Left cardiac atrium (tissue), 4 donors: ENCODE measurements around the gene MS4A12. TPM values are rescaled to one million over a fixed set of nuclear protein-coding genes. Genes with fewer than 3 reads are reported as not detected.
"Not testable (repeated sequence)": the region's sequence is repeated elsewhere in the genome, so short reads cannot be mapped to it uniquely, and the experiment has no call there.

Experiments
- ATAC-seq, 2 donors: fragments of 200-7000 bp; cut with Tn5 transposase; one replicate each; pipeline ENCODE4 v1.9.1; 2020; ENCODE audit warnings: mild to moderate bottlenecking in 2 of 2, moderate library complexity in 2 of 2
- DNase-seq: peaks from one replicate; pipeline ENCODE4 v3.0.0-alpha.2; 2020
- intact Hi-C, 2 donors: fragments of 100-400 bp; cut with DNase I; formaldehyde crosslinking; loops; one replicate each; pipeline versions ENCODE4 v1.14.1 to v1.15.1; 2022 to 2023
- total RNA-seq, 2 donors: library from RNA; stranded (reverse); fragmentation: NEBNext Ultra II Directional; extraction: Animal tissue kit (Norgen Biotek cat#: 25700); gene quantifications; one replicate each; pipeline ENCODE4 v1.2.1, GENCODE V29; 2021
- donor health status: DM: no; HTN: yes; CAD: no.
- donor health status: DM: no; HTN: yes; CAD: no; lungs with severe emphysema.
- donor health status: DM: yes; HTN: yes; CAD: no.
- donor health status: Dilated cardiomyopathy.

MS4A12 gene
- total RNA-seq, 2 donors from 2014 or later: not detected

- ATAC-seq, DNase-seq, intact Hi-C loops: not testable (repeated sequence)
These were observed 17.6 kb downstream of the MS4A12 start for GRCh38 chr11:60510209-60510608.

DNA sequence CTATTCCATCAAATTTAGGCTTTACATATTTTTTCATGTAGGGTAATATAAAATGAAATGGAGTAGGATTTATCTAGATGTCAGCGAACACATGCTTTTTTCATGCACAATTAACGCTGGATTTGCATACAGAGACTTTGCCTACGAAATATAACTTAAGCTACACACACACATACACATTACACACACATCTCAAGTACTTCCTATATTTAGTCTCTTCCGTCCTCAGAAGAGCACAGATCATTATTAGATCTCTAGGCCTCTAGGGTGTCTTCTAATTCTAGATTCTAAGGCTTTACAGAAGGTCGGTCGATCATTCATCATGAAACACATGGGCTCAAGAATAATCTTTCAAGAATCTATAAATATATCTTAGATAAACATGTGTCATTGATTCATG lies 18.8 kb downstream of the MS4A12 start:
- ATAC-seq (no peak), DNase-seq (no peak)
- intact Hi-C loops: no loop called here

GRCh38 chr11:60512651-60513225 lies 20.2 kb downstream of the MS4A12 start:
- intact Hi-C loops: no loop called here

GRCh38 chr11:60513496-60514460 lies 21.2 kb downstream of the MS4A12 start:
- no peak for DNase-seq
- intact Hi-C loops: no loop called here
- ATAC-seq: no peak

More at GRCh38 chr11:60512651-60513225, 20.2 kb downstream of the MS4A12 start:
- ATAC-seq: no peak
- no peak for DNase-seq

GRCh38 chr11:60515144-60515855 lies 22.7 kb downstream of the MS4A12 start, which contains the start of gene MS4A13:
MS4A13 (plus strand) TSS chr11:60515392; CDS start chr11:60518084, 2,692 bp downstream.
- intact Hi-C loops: no loop called here
- no peak for DNase-seq
- no peak for ATAC-seq

- DNase-seq (no peak), ATAC-seq (no peak)
- intact Hi-C loops: no loop called here
These were observed 35.9 kb downstream of the MS4A12 start for GRCh38 chr11:60528465-60528864.

- intact Hi-C loops: no loop called here
- DNase-seq: no peak
- no peak for ATAC-seq
These were observed 36.4 kb downstream of the MS4A12 start for GRCh38 chr11:60528934-60529333.

- no peak for ATAC-seq
- DNase-seq: no peak
- intact Hi-C loops: no loop called here
These were observed 38.0 kb downstream of the MS4A12 start for GRCh38 chr11:60530454-60531100.

- ATAC-seq, DNase-seq, intact Hi-C loops: not testable (repeated sequence)
These were observed 39.8 kb downstream of the MS4A12 start for GRCh38 chr11:60532383-60532782.

- DNase-seq, intact Hi-C loops, ATAC-seq: not testable (repeated sequence)
These were observed 46.0 kb downstream of the MS4A12 start for GRCh38 chr11:60538627-60539026.

GRCh38 chr11:60544077-60544476 lies 51.5 kb downstream of the MS4A12 start:
- DNase-seq: no peak
- intact Hi-C loops: no loop called here
- ATAC-seq: no peak

Other genes starting within 250 kb of the MS4A12 start
- 1 to 10 TPM in 1 of 2 donors, under 1 TPM in 1; 0.52 to 3.1 TPM for gene MS4A4E, start 249.6 kb upstream of the MS4A12 start, total RNA-seq
- gene MS4A4A, start 212.1 kb upstream of the MS4A12 start, total RNA-seq: 10 to 100 TPM; 26.4 to 43.9 TPM
- under 1 TPM in 1 of 2 donors, not detected in 1; 0.47 TPM for gene MS4A6E, start 165.5 kb upstream of the MS4A12 start, total RNA-seq
- 10 to 100 TPM; 33.1 to 37.1 TPM for gene MS4A7, start 114.2 kb upstream of the MS4A12 start, total RNA-seq
- gene MS4A14, start 96.3 kb upstream of the MS4A12 start, total RNA-seq: 1 to 10 TPM; 1.4 to 1.5 TPM
- gene MS4A5, start 63.2 kb upstream of the MS4A12 start, total RNA-seq: not detected
- under 1 TPM; 0.26 to 0.47 TPM for gene MS4A1, start 36.9 kb upstream of the MS4A12 start, total RNA-seq
- gene MS4A13, start 22.6 kb downstream of the MS4A12 start, total RNA-seq: not detected
- not detected for gene MS4A8, start 206.8 kb downstream of the MS4A12 start, total RNA-seq
- gene MS4A18, start 231.9 kb downstream of the MS4A12 start, total RNA-seq: not detected